GM12801 (cell line): ENCODE results near the gene MRPL53.

Experiments
- TF ChIP-seq, protein P1 (sequence below): IDR thresholded peaks from one replicate; pipeline ENCODE4 v1.5.1; 2011; ENCODE audit warnings: control low read depth; ENCODE audit not compliant: insufficient read length; ENCODE audit errors: extremely low read depth

The MRPL53 gene

DNA sequence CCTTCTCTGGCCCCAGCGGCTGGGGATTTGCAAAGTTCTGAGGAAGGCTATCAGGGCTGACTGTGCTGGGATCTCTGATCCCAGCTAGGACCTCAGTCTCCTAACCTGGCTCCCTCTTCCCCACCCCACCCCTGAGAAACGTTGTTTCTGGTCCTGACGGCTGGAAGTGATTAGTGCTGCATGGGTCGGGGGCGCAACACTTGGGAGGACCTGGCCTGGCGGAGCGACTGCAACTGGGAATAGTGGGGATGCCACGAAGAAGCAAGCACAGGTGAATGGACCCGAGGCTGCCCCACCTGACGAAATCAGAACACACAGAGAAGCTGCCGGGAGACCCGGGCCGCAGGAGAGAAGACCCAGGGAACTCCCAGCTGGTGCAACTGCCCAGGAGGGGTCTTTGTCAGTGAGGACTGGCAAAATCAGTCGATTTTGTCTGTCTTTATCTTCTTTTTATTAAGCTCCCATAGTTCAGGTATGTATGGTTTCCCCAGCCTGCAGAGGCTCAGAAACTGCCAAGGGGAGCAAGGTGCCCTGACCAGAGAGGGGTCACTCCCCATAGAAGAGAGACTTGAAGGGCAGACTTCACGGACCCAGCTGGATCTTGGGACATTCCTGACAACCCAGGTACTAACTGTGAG is 27.6 kb upstream of the MRPL53 start:
- TF ChIP-seq, protein P1, sequence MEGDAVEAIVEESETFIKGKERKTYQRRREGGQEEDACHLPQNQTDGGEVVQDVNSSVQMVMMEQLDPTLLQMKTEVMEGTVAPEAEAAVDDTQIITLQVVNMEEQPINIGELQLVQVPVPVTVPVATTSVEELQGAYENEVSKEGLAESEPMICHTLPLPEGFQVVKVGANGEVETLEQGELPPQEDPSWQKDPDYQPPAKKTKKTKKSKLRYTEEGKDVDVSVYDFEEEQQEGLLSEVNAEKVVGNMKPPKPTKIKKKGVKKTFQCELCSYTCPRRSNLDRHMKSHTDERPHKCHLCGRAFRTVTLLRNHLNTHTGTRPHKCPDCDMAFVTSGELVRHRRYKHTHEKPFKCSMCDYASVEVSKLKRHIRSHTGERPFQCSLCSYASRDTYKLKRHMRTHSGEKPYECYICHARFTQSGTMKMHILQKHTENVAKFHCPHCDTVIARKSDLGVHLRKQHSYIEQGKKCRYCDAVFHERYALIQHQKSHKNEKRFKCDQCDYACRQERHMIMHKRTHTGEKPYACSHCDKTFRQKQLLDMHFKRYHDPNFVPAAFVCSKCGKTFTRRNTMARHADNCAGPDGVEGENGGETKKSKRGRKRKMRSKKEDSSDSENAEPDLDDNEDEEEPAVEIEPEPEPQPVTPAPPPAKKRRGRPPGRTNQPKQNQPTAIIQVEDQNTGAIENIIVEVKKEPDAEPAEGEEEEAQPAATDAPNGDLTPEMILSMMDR, result no peak

DNA sequence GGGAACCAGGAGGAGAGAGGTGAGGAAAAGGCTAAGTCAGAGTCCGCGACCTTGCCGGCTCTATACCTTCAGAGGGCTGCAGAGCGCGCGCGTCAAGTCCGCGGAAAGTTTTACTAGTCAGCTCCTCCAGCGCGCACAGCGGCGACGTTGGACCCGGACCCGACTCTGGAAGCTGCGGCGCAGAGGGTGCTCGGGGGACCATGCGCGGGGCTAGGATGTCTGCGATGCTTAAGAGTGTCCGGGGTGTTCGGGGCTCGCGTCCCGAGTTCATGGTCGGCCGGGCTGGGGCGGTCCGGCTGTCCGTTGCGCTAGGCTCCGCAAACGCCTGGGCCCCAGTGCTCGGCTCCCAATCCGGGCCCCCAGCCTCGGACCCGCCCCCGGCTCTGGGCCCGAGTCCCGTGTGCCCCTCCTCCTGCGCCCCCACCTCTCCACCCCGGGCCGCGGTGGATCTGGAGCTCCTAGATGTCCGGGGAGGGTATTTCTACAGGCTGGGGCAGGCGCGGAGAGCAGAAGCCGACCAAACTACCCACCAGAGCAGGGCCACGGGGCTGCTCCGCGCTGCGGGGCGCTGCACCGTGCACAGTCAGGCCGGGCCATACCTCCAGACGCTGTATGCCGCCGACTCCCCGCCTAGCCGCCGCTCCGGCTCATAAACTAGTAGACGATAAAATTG is 26.9 kb upstream of the MRPL53 start, which contains the start of gene LBX2:
TSS of gene LBX2 (minus strand) at position 337 of the 673 bp plus-strand sequence. CDS start at position 271, 66 bp downstream.
- TF ChIP-seq, protein P1, result no peak

DNA sequence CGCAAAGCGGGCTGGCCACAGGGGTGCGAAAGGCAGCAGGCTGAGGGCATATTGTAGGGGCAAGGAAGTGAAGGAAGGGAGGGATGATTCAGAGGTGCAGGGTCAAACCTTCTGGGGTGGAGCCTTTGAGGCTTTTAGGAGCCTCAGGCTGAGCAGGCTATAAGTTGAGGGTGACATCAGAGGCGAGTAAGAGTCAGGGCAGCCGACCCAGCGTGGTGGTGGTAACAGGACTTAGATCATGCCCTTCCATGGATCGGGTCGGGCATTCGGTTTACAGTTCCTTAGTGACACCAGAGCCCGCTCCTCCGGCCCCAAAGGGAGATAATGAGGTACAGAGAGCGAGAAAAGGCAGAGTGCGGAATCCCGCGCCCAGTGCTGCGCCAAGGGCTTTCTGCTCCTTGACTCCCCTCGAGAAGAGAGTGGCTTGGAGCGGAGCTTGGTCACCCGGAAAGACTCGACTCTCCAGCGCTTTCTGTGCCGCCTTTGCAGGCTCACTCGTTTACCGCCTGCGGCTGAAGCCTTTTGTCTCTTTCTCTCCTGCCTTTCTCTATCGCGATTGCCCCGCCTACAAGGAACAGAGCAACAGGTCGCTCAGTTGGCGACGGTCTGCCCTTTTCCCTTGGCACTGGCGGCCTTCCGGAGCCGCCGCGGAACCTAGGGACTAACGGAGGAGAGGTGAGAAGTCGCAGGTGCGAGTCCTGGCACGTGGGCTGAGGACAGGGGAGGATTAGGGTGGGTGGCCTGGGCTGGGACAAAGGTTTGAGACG is 26.2 kb upstream of the MRPL53 start:
- TF ChIP-seq, protein P1, result no peak

DNA sequence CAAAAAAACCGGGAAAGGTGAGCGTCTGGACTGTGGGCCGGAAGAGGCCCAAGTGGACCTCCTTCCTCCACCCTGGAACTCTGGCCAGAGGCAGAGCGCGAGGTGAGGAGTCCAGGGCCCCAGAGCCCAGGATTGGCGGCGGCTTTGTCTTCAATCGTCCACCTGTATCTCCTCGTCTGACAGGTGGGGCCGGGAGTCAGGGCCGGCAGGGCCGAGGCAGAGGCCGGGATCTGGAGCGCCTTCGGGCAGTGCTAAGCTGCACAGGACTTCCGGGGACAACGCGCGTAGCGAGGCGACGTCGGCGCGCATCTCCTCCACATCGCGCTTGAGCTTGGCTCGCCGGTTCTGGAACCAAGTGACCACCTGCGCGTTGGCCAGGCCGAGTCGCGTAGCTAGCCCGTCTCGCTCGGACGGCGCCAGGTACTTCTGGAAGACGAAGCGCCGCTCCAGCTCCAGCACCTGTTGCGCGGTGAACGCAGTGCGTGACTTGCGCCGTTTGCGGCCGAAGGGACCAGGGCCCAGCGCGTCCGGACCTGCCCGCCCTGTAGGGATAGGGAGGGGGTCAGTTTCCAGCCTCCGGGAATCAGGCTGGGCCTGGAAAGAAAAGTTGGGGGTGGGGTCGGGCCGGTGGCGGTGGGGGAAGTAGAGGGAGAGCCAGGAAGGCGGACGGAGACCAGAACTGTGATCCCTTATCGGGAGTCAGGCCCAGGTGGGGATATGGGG is 25.5 kb upstream of the MRPL53 start:
- TF ChIP-seq, protein P1, result no peak

DNA sequence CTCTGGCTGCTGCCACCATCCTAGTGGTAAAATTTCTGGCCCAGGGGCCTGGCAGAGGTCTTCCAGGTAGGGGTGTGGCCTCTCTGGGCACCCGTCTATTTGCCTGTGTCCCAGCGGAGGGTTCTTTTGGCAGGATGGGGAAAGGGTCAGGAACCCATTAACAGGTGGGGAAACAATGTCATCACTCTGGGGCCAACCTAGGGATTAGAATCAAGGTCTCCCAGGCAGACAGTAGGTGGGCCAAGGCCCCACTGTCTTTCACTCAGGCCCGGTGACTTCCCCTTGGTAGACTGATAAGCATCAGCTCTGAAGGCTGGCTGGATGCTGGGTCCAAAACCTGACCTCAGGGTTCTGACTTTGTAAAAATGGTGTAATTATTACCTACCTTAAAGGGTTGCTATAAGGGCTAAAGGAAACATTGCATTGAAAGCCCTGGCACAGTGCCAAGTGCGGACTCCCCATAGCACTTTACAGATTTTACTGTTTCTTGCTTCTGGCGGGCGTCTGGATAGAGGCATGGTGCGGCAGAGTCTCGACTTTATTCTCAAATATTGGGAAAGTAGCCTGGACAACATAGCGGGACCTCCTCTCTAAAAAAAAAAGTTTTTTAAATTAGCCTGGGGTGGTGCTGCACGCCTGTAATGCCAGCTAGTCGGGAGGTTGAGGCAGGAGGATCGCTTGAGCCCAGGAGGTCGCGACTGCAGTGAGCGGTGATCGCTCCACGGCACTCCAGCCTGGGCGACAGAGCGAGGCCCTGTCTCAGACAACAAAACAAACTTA is 24.7 kb upstream of the MRPL53 start:
- TF ChIP-seq, protein P1, result no peak

DNA sequence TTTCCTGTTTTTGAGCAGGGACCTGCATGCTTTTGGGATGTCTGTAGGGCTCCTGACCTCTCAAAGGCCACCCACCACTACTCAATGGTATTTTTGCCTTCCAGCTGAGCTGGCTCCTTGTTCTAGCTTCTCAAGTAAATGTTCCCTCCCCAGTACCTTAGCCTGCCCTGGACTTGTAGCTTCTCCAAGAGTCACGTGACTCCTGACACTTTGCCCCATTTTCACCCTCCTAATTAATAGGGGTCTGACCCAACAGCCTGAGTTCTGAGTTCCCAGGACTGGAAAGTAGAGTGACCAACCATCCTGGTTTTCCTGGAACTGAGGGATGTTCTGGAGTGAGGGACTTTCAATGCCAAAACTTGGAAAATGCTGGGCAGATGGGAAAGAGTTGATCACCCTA is 23.0 kb upstream of the MRPL53 start:
- TF ChIP-seq, protein P1, result no peak

DNA sequence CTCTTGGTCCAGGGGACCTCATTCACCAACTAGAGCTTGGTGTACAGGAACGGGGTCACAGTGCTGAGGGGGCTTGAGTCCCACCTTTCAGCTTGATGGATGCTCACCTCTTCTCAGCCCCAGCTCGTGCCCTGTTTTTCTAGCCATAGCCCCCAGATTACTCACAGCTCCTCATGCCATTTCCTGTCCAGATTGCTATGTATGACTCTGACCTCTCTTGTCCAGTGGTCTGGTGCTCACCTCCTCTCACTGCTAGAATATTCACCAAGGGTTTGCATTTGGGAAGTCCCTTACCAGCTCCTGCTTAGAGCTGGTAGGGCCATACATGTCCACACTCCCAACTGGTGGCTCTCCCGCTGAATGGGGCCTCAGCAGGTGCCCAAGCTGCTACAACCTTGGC is 21.1 kb upstream of the MRPL53 start:
- TF ChIP-seq, protein P1, result no peak
